ENCODE measurements around the gene ZNF699. TPM values are rescaled to one million over a fixed set of nuclear protein-coding genes. Genes with fewer than 3 reads are reported as not detected.
"Not testable (repeated sequence)": the region's sequence is repeated elsewhere in the genome, so short reads cannot be mapped to it uniquely, and the experiment has no call there.

ZNF699 gene
- total RNA-seq, 1 donor from 2014 or later: 5.0 TPM

GRCh38 chr19:9322201-9322600 is 12.6 kb upstream of the ZNF699 start:
- intact Hi-C loops (cut with micrococcal nuclease); H3K27me3 Mint-ChIP-seq (ENCODE audit: insufficient read depth); H3K27ac Mint-ChIP-seq; DNase-seq (ENCODE audit: low spot score): not testable (repeated sequence)
- H3K4me1 Mint-ChIP-seq (ENCODE audit: low read depth): peaks cover 25% of the 10 kb centered on the region
- H3K36me3 Mint-ChIP-seq (ENCODE audit: low read depth): peaks cover 17% of the 10 kb centered on the region
- peaks cover 50% of the 10 kb centered on the region for H3K9me3 Mint-ChIP-seq
- H3K4me3 Mint-ChIP-seq: peak overlapping the region; percentile 62

- Mint-ChIP-seq H3K36me3 (ENCODE audit: low read depth) (peaks cover 17% of the 10 kb centered on the region), H3K9me3 (peaks cover 53% of the 10 kb centered on the region), H3K4me1 (ENCODE audit: low read depth) (peaks cover 25% of the 10 kb centered on the region)
- intact Hi-C loops (cut with micrococcal nuclease); DNase-seq (ENCODE audit: low spot score); H3K27ac Mint-ChIP-seq; H3K4me3 Mint-ChIP-seq; H3K27me3 Mint-ChIP-seq (ENCODE audit: insufficient read depth): not testable (repeated sequence)
These were observed 12.1 kb upstream of the ZNF699 start for GRCh38 chr19:9321756-9322155.

DNA sequence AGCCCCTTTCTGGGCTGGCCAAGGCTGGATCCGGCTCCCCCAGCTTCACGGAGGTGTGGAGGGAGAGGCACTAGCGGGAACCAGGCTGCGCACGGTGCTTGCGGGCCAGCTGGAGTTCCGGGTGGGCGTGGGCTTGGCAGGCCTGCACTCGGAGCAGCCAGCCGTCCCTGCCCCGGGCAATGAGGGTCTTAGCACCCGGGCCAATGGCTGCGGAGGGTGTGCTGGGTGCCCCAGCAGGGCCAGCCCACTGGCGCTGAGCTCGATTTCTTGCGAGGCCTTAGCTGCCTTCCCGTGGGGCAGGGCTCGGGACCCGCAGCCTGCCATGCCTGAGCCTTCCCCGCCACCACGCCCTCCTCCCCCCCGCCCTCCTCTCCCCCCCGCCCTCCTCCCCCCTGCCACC is 11.7 kb upstream of the ZNF699 start:
- DNase-seq (ENCODE audit: low spot score): no peak
- no peaks in the 10 kb centered on the region for H3K27me3 Mint-ChIP-seq (ENCODE audit: insufficient read depth)
- H3K4me3 Mint-ChIP-seq: no peak overlapping the region
- H3K4me1 Mint-ChIP-seq (ENCODE audit: low read depth): peaks cover 25% of the 10 kb centered on the region
- H3K9me3 Mint-ChIP-seq: peaks cover 55% of the 10 kb centered on the region
- H3K27ac Mint-ChIP-seq: no peak overlapping the region
- intact Hi-C loops (cut with micrococcal nuclease): no loop called here
- H3K36me3 Mint-ChIP-seq (ENCODE audit: low read depth): peaks cover 17% of the 10 kb centered on the region

GRCh38 chr19:9313756-9314155 is 4.1 kb upstream of the ZNF699 start:
- intact Hi-C loops (cut with micrococcal nuclease): no loop called here

DNA sequence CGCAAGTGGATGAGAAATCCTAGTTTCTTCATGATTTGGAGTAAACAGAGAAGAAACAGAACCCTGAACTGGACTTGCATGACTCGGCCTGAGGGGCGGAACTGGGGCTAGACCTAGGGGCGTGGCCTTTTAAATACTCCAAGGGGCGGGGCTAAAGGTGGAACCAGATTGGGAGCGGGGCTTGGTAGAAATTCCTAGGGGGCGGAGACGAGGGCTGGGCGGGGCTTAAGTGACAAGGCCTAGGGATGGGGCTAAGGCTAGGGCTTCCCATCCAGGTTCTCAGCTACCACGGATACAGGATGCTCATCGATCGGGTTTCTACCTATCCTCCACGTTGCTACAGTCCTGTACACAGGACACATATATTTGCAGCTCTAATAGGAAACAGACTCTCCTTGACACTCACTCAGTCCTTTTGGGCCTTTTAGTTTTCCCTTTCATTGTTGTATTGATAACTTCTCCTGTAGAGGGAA is 372 bp upstream of the ZNF699 start:
- H3K36me3 Mint-ChIP-seq (ENCODE audit: low read depth): peaks cover 8% of the 10 kb centered on the region
- H3K9me3 Mint-ChIP-seq: peaks cover 43% of the 10 kb centered on the region
- DNase-seq (ENCODE audit: low spot score): no peak
- peak overlapping the region; percentile 94 for H3K27ac Mint-ChIP-seq
- peak overlapping the region; percentile 87 for H3K4me3 Mint-ChIP-seq
- peaks cover 29% of the 10 kb centered on the region for H3K4me1 Mint-ChIP-seq (ENCODE audit: low read depth)
- intact Hi-C loops (cut with micrococcal nuclease): loop anchor here (1.0 to 2.0 kb wide), 11 partner anchors 14 to 509 kb away; partner anchors contain the start of genes FBXL12, MBD3L1, ZNF121 and ZNF266
- peaks cover 3% of the 10 kb centered on the region for H3K27me3 Mint-ChIP-seq (ENCODE audit: insufficient read depth)

More at GRCh38 chr19:9313756-9314155, 4.1 kb upstream of the ZNF699 start:
- Mint-ChIP-seq H3K4me3 (no peak overlapping the region), H3K36me3 (ENCODE audit: low read depth) (peaks cover 2% of the 10 kb centered on the region), H3K27me3 (ENCODE audit: insufficient read depth) (peaks cover 3% of the 10 kb centered on the region), H3K9me3 (peaks cover 68% of the 10 kb centered on the region), H3K4me1 (ENCODE audit: low read depth) (peaks cover 16% of the 10 kb centered on the region), H3K27ac (no peak overlapping the region)
- DNase-seq (ENCODE audit: low spot score): no peak

DNA sequence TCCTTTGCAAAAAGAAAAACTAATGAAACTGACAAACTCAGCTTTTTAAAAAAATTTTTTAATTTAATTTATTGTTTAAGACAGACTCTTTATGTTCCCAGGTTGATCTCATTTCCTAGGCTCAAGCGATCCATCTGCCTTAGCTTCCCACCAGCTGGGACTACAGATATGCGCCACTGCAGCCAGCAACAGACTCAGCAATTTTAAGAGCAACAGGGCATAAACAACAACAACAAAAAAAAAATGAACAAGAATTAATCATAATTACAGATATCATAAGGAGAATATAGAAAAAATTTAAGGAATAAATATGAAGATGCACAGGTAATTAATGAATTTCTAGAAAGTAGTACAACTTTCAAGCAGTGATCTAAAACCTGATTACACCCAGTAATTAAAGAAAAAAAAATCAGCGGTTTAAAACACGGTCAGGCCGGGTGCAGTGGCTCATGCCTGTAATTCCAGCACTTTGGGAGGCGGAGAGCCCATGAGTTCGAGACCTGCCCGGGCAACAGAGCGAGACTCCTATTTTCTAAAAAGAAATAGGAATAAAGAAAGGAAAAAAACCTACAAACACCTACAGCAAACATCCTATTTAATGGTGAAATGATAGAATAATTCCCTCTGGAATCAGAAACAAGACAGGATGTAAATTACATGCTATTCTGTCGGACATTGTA is 1.4 kb downstream of the ZNF699 start:
- Mint-ChIP-seq H3K9me3 (peaks cover 35% of the 10 kb centered on the region), H3K27ac (peak overlapping the region; percentile 93), H3K4me3 (peak overlapping the region; percentile 87), H3K4me1 (ENCODE audit: low read depth) (peaks cover 29% of the 10 kb centered on the region), H3K27me3 (ENCODE audit: insufficient read depth) (peaks cover 3% of the 10 kb centered on the region), H3K36me3 (ENCODE audit: low read depth) (peaks cover 22% of the 10 kb centered on the region)
- intact Hi-C loops (cut with micrococcal nuclease): loop anchor here (2.0 kb wide), 2 partner anchors 313 to 475 kb away; partner anchors contain the start of genes MBD3L1, ZNF558 and ZNF561
- no peak for DNase-seq (ENCODE audit: low spot score)

- no peak overlapping the region for H3K27ac Mint-ChIP-seq
- intact Hi-C loops (cut with micrococcal nuclease): no loop called here
- H3K4me3 Mint-ChIP-seq: no peak overlapping the region
- DNase-seq (ENCODE audit: low spot score): no peak
- peaks cover 37% of the 10 kb centered on the region for H3K36me3 Mint-ChIP-seq (ENCODE audit: low read depth)
- H3K27me3 Mint-ChIP-seq (ENCODE audit: insufficient read depth): peaks cover 3% of the 10 kb centered on the region
- H3K4me1 Mint-ChIP-seq (ENCODE audit: low read depth): peaks cover 29% of the 10 kb centered on the region
- peaks cover 36% of the 10 kb centered on the region for H3K9me3 Mint-ChIP-seq
These were observed 3.2 kb downstream of the ZNF699 start for GRCh38 chr19:9306443-9306842.

DNA sequence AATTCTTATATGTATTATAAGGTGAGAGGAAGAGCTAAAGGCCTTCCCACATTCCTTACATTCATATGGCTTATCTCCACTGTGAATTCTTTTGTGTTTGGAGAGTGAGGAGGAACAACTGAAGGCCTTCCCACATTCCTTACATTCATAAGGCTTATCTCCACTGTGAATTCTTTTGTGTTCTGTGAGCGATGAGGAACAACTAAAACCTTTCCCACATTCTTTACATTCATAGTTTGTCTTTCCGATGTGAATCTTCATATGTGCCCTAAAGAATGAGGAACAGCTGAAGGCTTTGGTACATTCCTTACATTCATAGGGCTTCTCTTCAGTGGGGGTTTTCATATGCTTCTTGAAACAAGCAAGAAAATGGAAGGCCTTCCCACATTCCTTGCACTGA is 13.3 kb downstream of the ZNF699 start:
- no peaks in the 10 kb centered on the region for H3K4me1 Mint-ChIP-seq (ENCODE audit: low read depth)
- peaks cover 72% of the 10 kb centered on the region for H3K36me3 Mint-ChIP-seq (ENCODE audit: low read depth)
- peaks cover 77% of the 10 kb centered on the region for H3K9me3 Mint-ChIP-seq
- no peaks in the 10 kb centered on the region for H3K27me3 Mint-ChIP-seq (ENCODE audit: insufficient read depth)
- intact Hi-C loops (cut with micrococcal nuclease): no loop called here
- no peak overlapping the region for H3K4me3 Mint-ChIP-seq
- no peak overlapping the region for H3K27ac Mint-ChIP-seq
- no peak for DNase-seq (ENCODE audit: low spot score)

- DNase-seq (ENCODE audit: low spot score): no peak
- H3K36me3 Mint-ChIP-seq (ENCODE audit: low read depth): peaks cover 66% of the 10 kb centered on the region
- H3K4me3 Mint-ChIP-seq: no peak overlapping the region
- H3K4me1 Mint-ChIP-seq (ENCODE audit: low read depth): no peaks in the 10 kb centered on the region
- H3K27ac Mint-ChIP-seq: no peak overlapping the region
- H3K27me3 Mint-ChIP-seq (ENCODE audit: insufficient read depth): no peaks in the 10 kb centered on the region
- H3K9me3 Mint-ChIP-seq: peaks cover 72% of the 10 kb centered on the region
- intact Hi-C loops (cut with micrococcal nuclease): no loop called here
These were observed 14.2 kb downstream of the ZNF699 start for GRCh38 chr19:9295411-9295849.

- H3K4me1 Mint-ChIP-seq (ENCODE audit: low read depth): no peaks in the 10 kb centered on the region
- H3K36me3 Mint-ChIP-seq (ENCODE audit: low read depth): peaks cover 22% of the 10 kb centered on the region
- H3K4me3 Mint-ChIP-seq: no peak overlapping the region
- intact Hi-C loops (cut with micrococcal nuclease): no loop called here
- H3K27me3 Mint-ChIP-seq (ENCODE audit: insufficient read depth): no peaks in the 10 kb centered on the region
- H3K9me3 Mint-ChIP-seq: peaks cover 55% of the 10 kb centered on the region
- no peak for DNase-seq (ENCODE audit: low spot score)
- H3K27ac Mint-ChIP-seq: no peak overlapping the region
These were observed 20.3 kb downstream of the ZNF699 start for GRCh38 chr19:9289231-9289884.

- DNase-seq (ENCODE audit: low spot score); H3K27ac Mint-ChIP-seq; H3K36me3 Mint-ChIP-seq (ENCODE audit: low read depth); H3K27me3 Mint-ChIP-seq (ENCODE audit: insufficient read depth); H3K4me1 Mint-ChIP-seq (ENCODE audit: low read depth); intact Hi-C loops (cut with micrococcal nuclease): not testable (repeated sequence)
- H3K4me3 Mint-ChIP-seq: peak overlapping the region; percentile 37
- H3K9me3 Mint-ChIP-seq: peaks cover 53% of the 10 kb centered on the region
These were observed 26.2 kb downstream of the ZNF699 start for GRCh38 chr19:9283485-9283884.

DNA sequence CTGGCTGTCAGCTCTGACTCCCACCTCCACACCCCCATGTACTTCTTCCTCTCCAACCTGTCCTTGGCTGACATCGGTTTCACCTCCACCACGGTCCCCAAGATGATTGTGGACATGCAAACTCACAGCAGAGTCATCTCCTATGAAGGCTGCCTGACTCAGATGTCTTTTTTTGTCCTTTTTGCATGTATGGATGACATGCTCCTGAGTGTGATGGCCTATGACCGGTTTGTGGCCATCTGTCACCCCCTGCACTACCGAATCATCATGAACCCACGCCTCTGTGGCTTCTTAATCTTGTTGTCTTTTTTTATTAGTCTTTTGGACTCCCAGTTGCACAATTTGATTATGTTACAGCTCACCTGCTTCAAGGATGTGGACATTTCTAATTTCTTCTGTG is 58.4 kb downstream of the ZNF699 start:
- H3K27ac Mint-ChIP-seq: no peak overlapping the region
- no peak for DNase-seq (ENCODE audit: low spot score)
- H3K27me3 Mint-ChIP-seq (ENCODE audit: insufficient read depth): no peaks in the 10 kb centered on the region
- intact Hi-C loops (cut with micrococcal nuclease): no loop called here
- no peak overlapping the region for H3K4me3 Mint-ChIP-seq
- H3K36me3 Mint-ChIP-seq (ENCODE audit: low read depth): no peaks in the 10 kb centered on the region
- peaks cover 53% of the 10 kb centered on the region for H3K9me3 Mint-ChIP-seq
- no peaks in the 10 kb centered on the region for H3K4me1 Mint-ChIP-seq (ENCODE audit: low read depth)

- H3K9me3 Mint-ChIP-seq: peaks cover 53% of the 10 kb centered on the region
- no peaks in the 10 kb centered on the region for H3K27me3 Mint-ChIP-seq (ENCODE audit: insufficient read depth)
- no peak within 1 kb of the TSS for H3K27ac Mint-ChIP-seq
- intact Hi-C loops (cut with micrococcal nuclease): no loop called here
- no peak for DNase-seq (ENCODE audit: low spot score)
- no peaks in the 10 kb centered on the region for H3K36me3 Mint-ChIP-seq (ENCODE audit: low read depth)
- H3K4me1 Mint-ChIP-seq (ENCODE audit: low read depth): no peaks in the 10 kb centered on the region
- no peak within 1 kb of the TSS for H3K4me3 Mint-ChIP-seq
These were observed 59.0 kb downstream of the ZNF699 start, which contains the start of gene OR7E24 for GRCh38 chr19:9250630-9251029. OR7E24 (plus strand) TSS chr19:9250930; CDS start chr19:9251044, 114 bp downstream.

Data from activated T-helper 1 cell treated with anti-CD3 and anti-CD28 coated beads, Interleukin-12 subunit alpha, Interleukin-12 subunit beta, Interleukin-2, Interleukin-4 antibody, amounts not matched to agents 30 ng/mL and 10 ng/mL and 1 ng/mL, durations not matched to agents 14 hours and 24 hours and 36 hours (primary cell).